ENCODE measurements around the gene BCAS3.

The BCAS3 gene

GRCh38 chr17:61338874-61339478 lies 661.3 kb downstream of the BCAS3 start:
- H3K27ac ChIP-seq: no peak overlapping the region
- no peak for TF ChIP-seq ZFX (IDR thresholded peaks at IDR 0.05)
- no peak for TF ChIP-seq CTCF (conservative IDR thresholded peaks at IDR 0.05)

GRCh38 chr17:61340431-61341209 lies 663.0 kb downstream of the BCAS3 start:
- TF ChIP-seq ZFX (IDR thresholded peaks at IDR 0.05): no peak
- TF ChIP-seq CTCF (conservative IDR thresholded peaks at IDR 0.05): no peak
- no peak overlapping the region for H3K27ac ChIP-seq

- no peak overlapping the region for H3K27ac ChIP-seq
- TF ChIP-seq CTCF (conservative IDR thresholded peaks at IDR 0.05) (no peak), ZFX (IDR thresholded peaks at IDR 0.05) (no peak)
These were observed 665.9 kb downstream of the BCAS3 start for GRCh38 chr17:61343576-61343975.

GRCh38 chr17:61345061-61345460 lies 667.4 kb downstream of the BCAS3 start:
- no peak overlapping the region for H3K27ac ChIP-seq
- no peak for TF ChIP-seq ZFX (IDR thresholded peaks at IDR 0.05)
- no peak for TF ChIP-seq CTCF (conservative IDR thresholded peaks at IDR 0.05)

GRCh38 chr17:61345825-61346666 lies 668.4 kb downstream of the BCAS3 start:
- H3K27ac ChIP-seq: no peak overlapping the region
- no peak for TF ChIP-seq CTCF (conservative IDR thresholded peaks at IDR 0.05)
- no peak for TF ChIP-seq ZFX (IDR thresholded peaks at IDR 0.05)

GRCh38 chr17:61349350-61349749 lies 671.7 kb downstream of the BCAS3 start:
- TF ChIP-seq ZFX (IDR thresholded peaks at IDR 0.05) (no peak), CTCF (conservative IDR thresholded peaks at IDR 0.05) (no peak)
- no peak overlapping the region for H3K27ac ChIP-seq

All from C4-2B (cell line).